Measurements from ENCODE around the gene HES4.
A peak's percentile ranks its signal among the peaks of the same experiment; 100 is the strongest.
"Not testable (repeated sequence)": the region's sequence is repeated elsewhere in the genome, so short reads cannot be mapped to it uniquely, and the experiment has no call there.

HES4 gene

DNA sequence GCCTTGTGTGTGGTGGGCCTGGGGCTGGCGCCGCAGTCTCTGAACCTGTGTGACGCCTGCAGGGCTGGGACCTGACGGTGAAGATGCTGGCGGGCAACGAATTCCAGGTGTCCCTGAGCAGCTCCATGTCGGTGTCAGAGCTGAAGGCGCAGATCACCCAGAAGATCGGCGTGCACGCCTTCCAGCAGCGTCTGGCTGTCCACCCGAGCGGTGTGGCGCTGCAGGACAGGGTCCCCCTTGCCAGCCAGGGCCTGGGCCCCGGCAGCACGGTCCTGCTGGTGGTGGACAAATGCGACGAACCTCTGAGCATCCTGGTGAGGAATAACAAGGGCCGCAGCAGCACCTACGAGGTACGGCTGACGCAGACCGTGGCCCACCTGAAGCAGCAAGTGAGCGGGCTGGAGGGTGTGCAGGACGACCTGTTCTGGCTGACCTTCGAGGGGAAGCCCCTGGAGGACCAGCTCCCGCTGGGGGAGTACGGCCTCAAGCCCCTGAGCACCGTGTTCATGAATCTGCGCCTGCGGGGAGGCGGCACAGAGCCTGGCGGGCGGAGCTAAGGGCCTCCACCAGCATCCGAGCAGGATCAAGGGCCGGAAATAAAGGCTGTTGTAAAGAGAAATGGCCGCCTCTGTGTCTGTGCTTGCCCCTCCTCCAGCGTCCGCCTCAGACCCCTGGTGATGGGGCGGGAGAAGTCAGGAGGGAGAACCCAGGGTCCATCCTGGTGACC lies 14.2 kb upstream of the HES4 start:
- peak overlapping the region; percentile 73 to 79 for H3K4me3 ChIP-seq (ENCODE audit: low read depth in 1 of 2, low read length in 2 of 2)
- H3K4me1 ChIP-seq (ENCODE audit: control insufficient read depth in 1 of 2, insufficient read depth in 2 of 2, low read length in 2 of 2) = peaks cover 0 to 17% of the 10 kb centered on the region in 2 donors
- H3K9me3 ChIP-seq (ENCODE audit: control insufficient read depth in 1 of 2, low read length in 2 of 2) = no peaks in the 10 kb centered on the region
- no peaks in the 10 kb centered on the region for H3K27me3 ChIP-seq (ENCODE audit: low read depth, low read length)
- peak overlapping the region; percentile 67 for H3K27ac ChIP-seq (ENCODE audit: low read length)
- H3K36me3 ChIP-seq (ENCODE audit: control insufficient read depth in 1 of 2, insufficient read depth in 2 of 2, low read length in 2 of 2) = no peaks in the 10 kb centered on the region

DNA sequence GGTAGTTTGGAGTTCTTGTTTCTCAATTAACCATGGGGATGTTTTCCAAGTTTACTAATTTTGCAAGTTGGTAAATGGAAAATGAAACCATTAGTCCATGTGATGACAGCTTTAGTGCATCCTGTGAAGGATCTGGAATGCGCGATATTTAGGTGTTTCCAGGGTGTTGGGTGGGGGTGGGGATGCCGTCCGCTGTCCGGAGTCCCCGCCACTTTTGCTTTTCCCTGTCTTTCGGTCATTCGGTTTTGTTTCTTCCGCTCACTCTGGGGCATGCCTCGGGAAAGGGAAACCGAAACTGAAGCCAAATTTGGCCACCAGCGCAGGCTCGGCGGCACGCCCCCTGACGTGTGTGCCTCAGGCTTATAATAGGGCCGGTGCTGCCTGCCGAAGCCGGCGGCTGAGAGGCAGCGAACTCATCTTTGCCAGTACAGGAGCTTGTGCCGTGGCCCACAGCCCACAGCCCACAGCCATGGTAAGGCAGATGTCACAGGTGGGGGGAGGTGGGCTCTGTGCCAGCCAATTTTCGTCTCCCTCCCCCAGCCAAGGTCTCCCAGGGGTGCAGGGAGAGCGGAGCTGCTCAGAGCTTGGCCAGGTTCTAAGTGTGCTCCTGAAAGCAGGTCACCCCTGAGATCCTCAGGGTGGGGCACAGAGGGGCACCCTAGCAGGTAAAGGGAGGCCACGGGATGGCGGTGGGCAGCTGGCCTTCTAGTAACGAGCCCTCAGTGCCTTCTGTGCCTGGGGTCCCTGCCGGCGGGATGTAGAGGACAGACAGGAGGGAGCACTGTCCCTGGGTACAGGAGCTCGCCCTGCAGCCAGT lies 13.4 kb upstream of the HES4 start, which contains the start of gene ISG15:
TSS of gene ISG15 (plus strand) at position 393 of the 817 bp plus-strand sequence. CDS start at position 470, 77 bp downstream.
- H3K4me3 ChIP-seq (ENCODE audit: low read depth in 1 of 2, low read length in 2 of 2) = peak within 1 kb of the TSS; percentile 73 to 79
- H3K9me3 ChIP-seq (ENCODE audit: control insufficient read depth in 1 of 2, low read length in 2 of 2) = no peaks in the 10 kb centered on the region
- H3K27ac ChIP-seq (ENCODE audit: low read length) = peak within 1 kb of the TSS; percentile 67
- no peaks in the 10 kb centered on the region for H3K36me3 ChIP-seq (ENCODE audit: control insufficient read depth in 1 of 2, insufficient read depth in 2 of 2, low read length in 2 of 2)
- no peaks in the 10 kb centered on the region for H3K27me3 ChIP-seq (ENCODE audit: low read depth, low read length)
- H3K4me1 ChIP-seq (ENCODE audit: control insufficient read depth in 1 of 2, insufficient read depth in 2 of 2, low read length in 2 of 2) = peaks cover 0 to 15% of the 10 kb centered on the region in 2 donors

DNA sequence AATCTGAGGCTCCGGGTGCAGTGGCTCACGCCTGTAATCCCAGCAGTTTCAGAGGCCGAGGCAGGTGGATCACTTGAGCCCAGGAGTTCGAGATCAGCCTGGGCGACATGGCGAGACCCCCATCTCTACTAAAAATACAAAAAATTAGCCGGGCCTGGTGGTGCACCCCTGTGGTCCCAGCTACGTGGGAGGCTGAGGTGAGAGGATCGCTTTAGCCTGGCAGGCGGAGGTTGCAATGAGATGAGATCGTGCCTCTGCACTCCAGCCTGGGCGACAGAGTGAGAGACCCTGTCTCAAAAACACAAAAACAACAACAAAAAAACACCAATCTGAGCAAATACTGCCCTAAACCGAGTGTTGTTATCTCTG lies 12.8 kb upstream of the HES4 start:
- not testable (repeated sequence) for H3K9me3 ChIP-seq (ENCODE audit: control insufficient read depth in 1 of 2, low read length in 2 of 2); H3K27me3 ChIP-seq (ENCODE audit: low read depth, low read length); H3K36me3 ChIP-seq (ENCODE audit: control insufficient read depth in 1 of 2, insufficient read depth in 2 of 2, low read length in 2 of 2)
- peak overlapping the region; percentile 73 to 79 for H3K4me3 ChIP-seq (ENCODE audit: low read depth in 1 of 2, low read length in 2 of 2)
- peaks cover 0 to 15% of the 10 kb centered on the region in 2 donors for H3K4me1 ChIP-seq (ENCODE audit: control insufficient read depth in 1 of 2, insufficient read depth in 2 of 2, low read length in 2 of 2)
- peak overlapping the region; percentile 67 for H3K27ac ChIP-seq (ENCODE audit: low read length)

DNA sequence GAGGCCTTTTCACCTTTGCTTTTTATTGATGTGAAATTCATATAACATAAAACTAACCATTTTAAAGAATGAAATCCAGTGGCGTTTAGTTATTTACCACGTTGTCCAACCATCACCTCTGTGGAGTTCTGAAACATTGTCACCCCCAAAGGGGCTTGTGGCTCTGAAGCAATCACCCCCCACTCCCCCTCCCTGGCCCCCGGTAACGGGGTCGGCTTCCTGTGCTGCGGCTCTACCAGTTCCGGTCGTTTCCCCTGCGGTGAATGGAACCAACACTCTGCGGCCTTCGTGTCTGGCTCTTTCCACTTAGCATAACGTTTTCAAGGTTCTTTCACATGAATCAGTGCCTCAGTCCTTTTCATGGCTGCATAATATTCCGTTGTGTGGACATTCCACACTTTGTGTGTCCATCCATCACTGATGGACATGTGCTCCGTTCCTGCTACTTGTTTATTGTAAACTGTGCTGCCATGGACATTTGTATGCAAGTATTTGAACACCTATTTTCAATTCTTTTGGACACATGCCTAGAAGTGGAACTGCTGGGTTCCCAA lies 11.6 kb upstream of the HES4 start:
- no peaks in the 10 kb centered on the region for H3K9me3 ChIP-seq (ENCODE audit: control insufficient read depth in 1 of 2, low read length in 2 of 2)
- no peak overlapping the region for H3K4me3 ChIP-seq (ENCODE audit: low read depth in 1 of 2, low read length in 2 of 2)
- H3K36me3 ChIP-seq (ENCODE audit: control insufficient read depth in 1 of 2, insufficient read depth in 2 of 2, low read length in 2 of 2) = no peaks in the 10 kb centered on the region
- peaks cover 0 to 15% of the 10 kb centered on the region in 2 donors for H3K4me1 ChIP-seq (ENCODE audit: control insufficient read depth in 1 of 2, insufficient read depth in 2 of 2, low read length in 2 of 2)
- H3K27me3 ChIP-seq (ENCODE audit: low read depth, low read length) = no peaks in the 10 kb centered on the region
- H3K27ac ChIP-seq (ENCODE audit: low read length) = no peak overlapping the region

DNA sequence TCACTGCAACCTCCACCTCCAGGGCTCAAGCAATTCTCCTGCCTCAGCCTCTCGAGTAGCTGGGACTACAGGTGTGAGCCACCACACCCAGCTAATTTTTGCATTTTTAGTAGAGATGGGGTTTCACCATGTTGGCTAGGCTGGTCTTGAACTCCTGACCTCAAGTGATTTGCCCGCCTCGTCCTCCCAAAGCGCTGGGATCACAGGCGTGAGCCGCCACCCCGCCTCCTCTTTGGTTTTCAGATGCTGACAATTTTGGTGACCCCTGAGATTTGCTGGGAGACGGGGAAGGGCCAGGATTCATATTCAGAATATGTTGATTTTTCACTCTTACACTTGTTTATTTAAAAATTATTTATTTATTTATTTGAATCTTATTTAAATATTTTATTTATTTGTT lies 10.2 kb upstream of the HES4 start:
- H3K36me3 ChIP-seq (ENCODE audit: control insufficient read depth in 1 of 2, insufficient read depth in 2 of 2, low read length in 2 of 2); H3K27me3 ChIP-seq (ENCODE audit: low read depth, low read length); H3K4me3 ChIP-seq (ENCODE audit: low read depth in 1 of 2, low read length in 2 of 2); H3K9me3 ChIP-seq (ENCODE audit: control insufficient read depth in 1 of 2, low read length in 2 of 2); H3K27ac ChIP-seq (ENCODE audit: low read length): not testable (repeated sequence)
- H3K4me1 ChIP-seq (ENCODE audit: control insufficient read depth in 1 of 2, insufficient read depth in 2 of 2, low read length in 2 of 2) = peaks cover 0 to 24% of the 10 kb centered on the region in 2 donors

DNA sequence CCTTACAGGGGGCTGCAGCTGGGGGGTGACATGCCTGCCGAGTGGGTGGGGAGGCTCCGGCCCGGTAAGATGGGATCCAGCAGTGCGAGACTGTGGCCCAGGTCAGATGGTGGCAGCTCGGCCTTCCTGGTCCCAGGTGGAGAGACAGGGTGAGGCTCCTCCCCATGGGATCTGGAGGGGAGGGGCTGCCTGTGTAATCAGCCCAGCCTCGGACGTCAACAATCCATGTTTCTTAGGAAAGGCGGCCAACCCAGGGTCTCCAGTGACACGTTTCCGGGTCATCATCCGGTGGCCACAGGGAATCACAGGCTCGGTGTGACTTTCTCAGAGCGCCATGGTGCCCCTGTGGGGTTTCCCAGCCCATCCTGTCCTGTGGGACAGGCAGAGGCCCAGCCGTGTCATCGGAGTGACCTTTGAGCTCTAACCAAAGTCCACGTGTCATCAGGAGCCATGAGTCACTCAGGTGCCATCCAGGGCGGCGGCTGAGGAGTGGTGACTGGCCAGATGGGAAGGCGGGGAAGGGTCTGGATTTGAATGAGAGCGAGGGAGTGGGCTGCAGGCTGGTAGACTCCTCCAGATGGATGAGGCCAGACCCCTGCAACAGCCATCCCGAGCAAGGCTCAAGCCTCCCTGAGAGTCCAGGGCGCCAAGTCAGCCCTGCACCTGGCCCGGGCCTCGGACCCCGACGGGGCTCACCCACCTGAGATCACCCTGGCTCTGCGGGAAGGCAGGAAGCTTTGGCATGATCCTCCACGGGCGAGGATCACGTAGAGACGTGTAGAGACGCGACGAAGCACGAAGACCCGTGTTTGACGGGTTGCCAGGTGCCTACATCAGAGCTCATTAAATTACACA lies 6.6 kb upstream of the HES4 start:
- H3K4me3 ChIP-seq (ENCODE audit: low read depth in 1 of 2, low read length in 2 of 2) = no peak overlapping the region
- H3K9me3 ChIP-seq (ENCODE audit: control insufficient read depth in 1 of 2, low read length in 2 of 2) = no peaks in the 10 kb centered on the region
- H3K4me1 ChIP-seq (ENCODE audit: control insufficient read depth in 1 of 2, insufficient read depth in 2 of 2, low read length in 2 of 2) = peaks cover 0 to 19% of the 10 kb centered on the region in 2 donors
- peaks cover 15% of the 10 kb centered on the region for H3K27me3 ChIP-seq (ENCODE audit: low read depth, low read length)
- H3K27ac ChIP-seq (ENCODE audit: low read length) = no peak overlapping the region
- no peaks in the 10 kb centered on the region for H3K36me3 ChIP-seq (ENCODE audit: control insufficient read depth in 1 of 2, insufficient read depth in 2 of 2, low read length in 2 of 2)

GRCh38 chr1:1005774-1006304 lies 5.9 kb upstream of the HES4 start:
- Histone ChIP-seq H3K9me3 (ENCODE audit: control insufficient read depth in 1 of 2, low read length in 2 of 2) (no peaks in the 10 kb centered on the region), H3K4me1 (ENCODE audit: control insufficient read depth in 1 of 2, insufficient read depth in 2 of 2, low read length in 2 of 2) (peaks cover 0 to 26% of the 10 kb centered on the region in 2 donors), H3K4me3 (ENCODE audit: low read depth in 1 of 2, low read length in 2 of 2) (no peak overlapping the region), H3K36me3 (ENCODE audit: control insufficient read depth in 1 of 2, insufficient read depth in 2 of 2, low read length in 2 of 2) (no peaks in the 10 kb centered on the region), H3K27me3 (ENCODE audit: low read depth, low read length) (peaks cover 19% of the 10 kb centered on the region), H3K27ac (ENCODE audit: low read length) (no peak overlapping the region)

DNA sequence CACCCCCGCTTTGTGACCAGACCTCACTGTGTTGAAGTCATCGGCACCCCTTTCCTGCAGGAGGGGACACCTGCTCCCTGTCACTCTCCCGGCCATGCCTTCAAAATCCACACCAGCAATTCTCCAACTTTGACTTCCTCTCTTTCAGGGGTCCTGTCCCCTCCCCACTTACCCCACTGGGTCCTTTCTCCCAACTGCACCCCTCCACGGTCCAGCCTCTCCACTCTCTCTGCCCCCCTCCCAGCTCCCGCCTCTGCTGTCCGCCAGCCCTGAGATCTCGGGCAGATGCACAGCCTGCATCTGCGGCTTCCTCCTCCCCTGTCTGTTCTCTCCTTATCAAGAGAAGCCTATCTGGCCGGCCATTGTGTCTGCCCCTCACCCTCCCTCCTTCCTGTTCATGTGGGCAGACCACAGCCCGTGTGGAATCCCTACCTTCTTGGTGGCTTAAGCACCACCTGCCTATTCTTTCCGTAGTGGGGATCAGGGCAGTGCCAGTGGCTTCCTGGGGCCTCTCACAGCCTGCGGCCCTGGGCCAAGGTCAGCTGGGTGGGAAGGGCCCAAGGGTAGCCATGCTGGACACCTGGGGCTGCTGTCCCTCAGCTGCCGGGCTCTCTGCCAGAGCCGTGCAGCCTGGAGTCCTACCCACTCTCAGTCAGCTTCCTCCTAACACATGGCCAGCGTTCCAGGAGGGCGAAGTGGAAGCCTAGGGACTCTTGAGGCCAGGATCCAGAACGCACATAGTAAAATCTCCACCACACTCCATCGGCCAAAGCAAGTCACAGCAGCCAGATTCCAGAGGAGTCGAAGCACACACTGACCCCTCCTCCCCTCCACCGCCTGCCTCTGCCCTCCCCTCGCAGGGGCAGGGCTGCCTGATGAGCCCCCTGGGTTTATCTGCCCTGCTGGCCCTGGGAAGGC lies 5.1 kb upstream of the HES4 start:
- no peaks in the 10 kb centered on the region for H3K36me3 ChIP-seq (ENCODE audit: control insufficient read depth in 1 of 2, insufficient read depth in 2 of 2, low read length in 2 of 2)
- peaks cover 19% of the 10 kb centered on the region for H3K27me3 ChIP-seq (ENCODE audit: low read depth, low read length)
- H3K27ac ChIP-seq (ENCODE audit: low read length) = no peak overlapping the region
- H3K4me3 ChIP-seq (ENCODE audit: low read depth in 1 of 2, low read length in 2 of 2) = no peak overlapping the region
- no peaks in the 10 kb centered on the region for H3K9me3 ChIP-seq (ENCODE audit: control insufficient read depth in 1 of 2, low read length in 2 of 2)
- H3K4me1 ChIP-seq (ENCODE audit: control insufficient read depth in 1 of 2, insufficient read depth in 2 of 2, low read length in 2 of 2) = peaks cover 0 to 29% of the 10 kb centered on the region in 2 donors

- Histone ChIP-seq H3K4me1 (ENCODE audit: control insufficient read depth in 1 of 2, insufficient read depth in 2 of 2, low read length in 2 of 2) (peaks cover 0 to 32% of the 10 kb centered on the region in 2 donors), H3K36me3 (ENCODE audit: control insufficient read depth in 1 of 2, insufficient read depth in 2 of 2, low read length in 2 of 2) (no peaks in the 10 kb centered on the region), H3K9me3 (ENCODE audit: control insufficient read depth in 1 of 2, low read length in 2 of 2) (no peaks in the 10 kb centered on the region), H3K27ac (ENCODE audit: low read length) (no peak overlapping the region), H3K4me3 (ENCODE audit: low read depth in 1 of 2, low read length in 2 of 2) (no peak overlapping the region), H3K27me3 (ENCODE audit: low read depth, low read length) (peaks cover 19% of the 10 kb centered on the region)
Observed at GRCh38 chr1:1004420-1004779, 4.5 kb upstream of the HES4 start.
